Measurements from ENCODE around the gene TMEM86A.
A peak's percentile ranks its signal among the peaks of the same experiment; 100 is the strongest.

Gene TMEM86A

GRCh38 chr11:18726040-18726439 lies 27.5 kb downstream of the TMEM86A start, which contains the start of gene IGSF22:
Gene IGSF22 (minus strand): TSS chr11:18726188. CDS start chr11:18724236, 1,952 bp downstream.
- DNase-seq (ENCODE audit: low spot score), result no peak

DNA sequence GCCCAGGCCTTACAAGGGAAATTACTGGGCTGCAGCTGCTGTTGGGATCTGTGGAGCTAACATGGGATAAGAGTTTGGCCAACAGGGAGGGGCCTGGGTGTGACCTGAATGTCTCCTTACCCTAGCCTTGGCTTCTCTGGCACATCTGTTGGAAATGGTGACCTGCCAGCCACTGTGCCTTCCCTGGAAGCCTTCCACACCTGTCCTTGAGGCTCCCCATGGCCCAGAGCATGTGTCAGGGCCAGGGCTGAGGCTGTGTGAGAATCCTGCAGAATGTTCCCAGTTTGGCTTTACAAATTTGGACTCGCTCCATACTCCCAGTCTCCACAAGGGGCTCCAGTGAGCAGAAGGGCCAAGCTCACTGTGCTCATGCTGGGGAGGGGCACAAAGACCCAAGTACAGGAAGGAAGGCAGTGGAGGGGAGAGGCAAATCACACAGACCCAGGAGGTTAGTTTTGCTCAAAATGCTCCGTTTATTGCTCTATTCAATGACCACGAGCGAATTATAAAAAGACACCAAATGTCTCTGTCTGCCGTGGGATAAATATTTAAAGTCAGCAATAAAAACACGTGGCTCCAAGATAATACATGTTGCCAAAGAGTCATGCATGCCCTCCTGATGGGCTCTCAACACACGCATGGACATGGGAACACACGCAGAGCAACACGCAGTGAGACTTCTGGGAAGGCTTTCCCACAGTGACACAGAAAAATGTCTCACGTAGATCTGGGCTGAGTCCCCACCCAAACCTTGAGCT lies 29.1 kb downstream of the TMEM86A start:
- DNase-seq (ENCODE audit: low spot score), result peak; percentile 73

DNA sequence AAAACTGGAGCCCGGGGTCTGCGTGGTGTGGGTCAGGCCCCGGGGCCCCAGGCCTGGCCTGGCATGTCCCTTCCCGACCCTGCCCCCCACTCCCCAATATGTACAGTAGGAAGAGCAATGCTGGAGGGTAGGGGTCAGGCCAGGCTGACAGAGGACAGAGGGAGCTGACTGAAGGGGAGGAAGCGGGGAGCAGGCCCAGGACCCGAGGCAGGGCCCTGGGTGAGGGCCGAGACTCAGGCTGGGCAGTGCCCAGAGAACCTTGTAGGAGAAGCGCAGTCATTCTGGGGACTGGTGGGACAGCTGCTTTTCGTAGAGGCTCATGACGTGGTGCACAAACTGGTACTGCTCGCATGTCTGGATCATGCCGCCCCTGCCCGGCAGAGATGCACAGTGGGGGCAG lies 30.1 kb downstream of the TMEM86A start:
- DNase-seq (ENCODE audit: low spot score), result no peak

DNA sequence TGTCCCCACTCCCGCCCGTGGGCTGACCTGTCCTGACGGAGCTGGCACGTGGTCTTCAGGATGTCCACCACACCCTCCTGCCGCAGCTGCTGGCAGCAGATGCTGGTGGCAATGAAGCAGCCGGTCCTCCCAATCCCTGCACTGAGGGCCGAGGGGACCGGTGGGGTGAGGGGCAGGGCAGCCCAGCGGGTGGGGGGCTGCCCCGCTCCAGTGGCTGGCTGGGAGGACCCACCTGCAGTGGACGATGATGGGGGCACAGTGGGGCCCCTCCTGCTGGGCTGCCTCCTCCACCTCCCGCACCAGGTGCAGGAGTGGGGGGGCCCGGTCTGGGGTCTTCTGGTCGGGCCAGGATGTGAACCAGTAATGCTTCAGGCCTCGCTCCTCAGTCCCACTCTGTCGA lies 30.8 kb downstream of the TMEM86A start:
- no peak for DNase-seq (ENCODE audit: low spot score)

DNA sequence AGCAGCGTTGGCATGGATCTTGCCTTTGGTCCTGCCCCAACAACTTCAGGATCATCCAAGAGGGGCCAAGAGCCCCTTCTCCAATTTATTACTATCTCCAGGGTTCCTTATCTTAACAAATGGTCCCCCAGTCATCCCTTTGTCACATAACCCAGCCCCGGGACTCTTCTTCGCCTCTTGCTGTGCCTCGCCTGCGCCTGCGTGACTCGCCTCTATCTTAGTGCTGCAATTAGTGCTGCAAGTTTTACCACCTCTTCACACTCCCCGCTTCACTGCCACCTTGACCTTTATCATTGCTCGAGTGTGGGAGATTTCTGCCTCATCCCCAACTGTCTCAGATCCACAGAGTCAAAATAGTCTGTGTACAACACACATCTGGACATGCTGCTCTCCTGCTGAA lies 31.4 kb downstream of the TMEM86A start:
- no peak for DNase-seq (ENCODE audit: low spot score)

- DNase-seq (ENCODE audit: low spot score), result no peak
These were observed 32.9 kb downstream of the TMEM86A start for GRCh38 chr11:18731441-18731840.

DNA sequence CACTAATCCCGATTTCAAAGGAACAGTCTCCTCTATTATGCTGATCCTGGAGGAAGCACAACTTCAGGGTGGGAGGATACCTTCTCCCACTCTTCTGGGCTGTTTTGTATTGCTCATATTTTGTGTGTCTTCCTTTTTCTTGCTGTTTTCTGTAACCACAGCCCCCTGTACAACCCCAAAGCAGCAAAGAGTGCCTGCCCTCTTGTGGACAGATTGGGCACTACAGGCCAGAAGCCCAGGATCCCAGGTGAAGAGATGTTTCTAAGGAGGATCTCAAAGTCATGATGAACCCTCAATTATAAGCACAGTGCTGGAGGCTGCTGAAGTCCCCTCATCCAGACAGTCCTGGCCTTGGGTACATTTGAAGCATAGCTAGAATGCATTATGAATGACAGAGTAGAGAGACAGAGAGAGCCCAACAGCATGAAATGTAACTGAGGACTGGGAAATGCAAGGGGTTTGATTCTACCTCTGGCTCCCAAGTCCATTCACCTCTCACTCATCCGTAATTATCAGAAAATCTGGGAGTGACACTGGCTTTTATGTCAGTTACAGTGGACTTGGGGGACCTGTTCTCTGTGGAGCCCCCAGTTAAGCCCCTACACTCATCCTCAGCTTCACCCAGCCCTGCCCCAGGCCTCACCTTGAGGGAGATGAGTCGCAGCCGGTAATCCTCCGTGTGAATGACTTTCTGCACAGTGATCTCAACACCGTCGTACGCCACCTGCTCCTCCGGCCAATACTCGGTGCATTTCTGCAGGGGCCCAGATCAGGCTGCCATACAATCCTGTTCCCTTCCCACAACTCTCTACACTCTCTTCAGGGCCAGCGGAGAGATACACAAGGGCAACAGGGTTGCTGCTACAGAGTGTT lies 33.6 kb downstream of the TMEM86A start:
- DNase-seq (ENCODE audit: low spot score), result peak; percentile 73

DNA sequence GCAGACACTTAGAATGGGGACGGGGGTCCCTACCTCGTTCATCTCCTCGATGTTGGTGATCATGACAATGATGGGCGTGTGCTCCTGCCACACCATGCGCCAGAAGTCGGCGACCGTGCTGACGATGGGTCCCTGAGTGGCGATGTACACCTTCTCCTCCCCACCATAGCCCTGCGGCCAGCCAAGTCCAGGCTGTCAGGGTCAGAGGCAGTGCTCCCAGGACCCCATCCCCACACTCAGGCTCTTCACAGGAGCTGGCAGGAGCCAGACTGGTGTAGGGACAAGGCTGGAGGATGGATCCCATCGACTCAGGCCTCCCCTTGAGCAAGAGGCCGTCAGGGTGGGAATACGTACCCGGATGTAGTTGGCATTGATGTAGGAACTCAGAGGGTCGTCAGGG lies 34.6 kb downstream of the TMEM86A start:
- DNase-seq (ENCODE audit: low spot score), result no peak

DNA sequence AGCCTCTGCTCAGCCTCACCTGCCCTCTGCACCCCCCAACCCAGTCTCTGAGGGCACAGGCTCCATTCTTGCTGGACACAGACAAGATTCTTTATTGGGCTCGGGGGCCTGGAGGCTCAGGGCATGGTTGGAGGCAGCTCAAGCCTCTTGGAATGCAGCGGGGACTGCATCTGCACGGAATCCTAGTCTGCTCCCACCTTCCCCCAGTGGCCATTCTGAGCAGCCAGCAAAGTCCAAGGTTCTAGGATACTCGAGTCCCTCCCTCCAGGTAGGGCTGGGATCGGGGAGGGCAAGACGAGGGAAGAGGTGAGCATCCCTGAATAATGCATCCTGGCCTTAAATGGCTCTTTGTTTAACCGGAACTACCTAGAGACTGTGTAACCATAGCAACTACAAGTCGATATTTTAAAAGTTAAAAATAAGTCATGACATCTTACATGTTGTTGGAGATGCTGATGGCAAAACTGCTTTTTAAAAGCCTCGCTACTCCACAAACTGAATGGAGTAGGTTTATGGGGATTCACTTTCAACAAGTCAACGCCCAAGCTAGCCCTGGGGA lies 38.1 kb downstream of the TMEM86A start:
- DNase-seq (ENCODE audit: low spot score), result no peak

DNA sequence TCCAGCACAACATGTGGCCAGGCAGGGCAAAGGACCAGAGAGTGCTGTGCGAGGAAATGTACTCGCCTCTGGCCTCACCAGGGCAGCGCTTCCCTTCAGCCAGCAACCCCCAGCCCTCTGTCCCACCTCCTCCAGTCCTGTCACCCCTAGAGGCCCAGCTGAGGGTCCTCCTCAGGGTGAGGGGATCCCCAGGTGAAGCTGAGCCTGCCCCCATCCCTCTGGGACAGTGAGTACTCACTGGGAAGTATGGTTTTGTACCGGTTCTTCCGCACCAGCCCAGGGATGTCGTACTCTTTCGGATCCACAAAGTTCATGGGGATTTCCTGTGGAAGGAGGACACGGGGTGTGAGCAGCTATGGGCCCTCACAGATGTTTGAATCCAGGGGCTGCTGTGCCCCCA lies 39.1 kb downstream of the TMEM86A start:
- DNase-seq (ENCODE audit: low spot score), result no peak

DNA sequence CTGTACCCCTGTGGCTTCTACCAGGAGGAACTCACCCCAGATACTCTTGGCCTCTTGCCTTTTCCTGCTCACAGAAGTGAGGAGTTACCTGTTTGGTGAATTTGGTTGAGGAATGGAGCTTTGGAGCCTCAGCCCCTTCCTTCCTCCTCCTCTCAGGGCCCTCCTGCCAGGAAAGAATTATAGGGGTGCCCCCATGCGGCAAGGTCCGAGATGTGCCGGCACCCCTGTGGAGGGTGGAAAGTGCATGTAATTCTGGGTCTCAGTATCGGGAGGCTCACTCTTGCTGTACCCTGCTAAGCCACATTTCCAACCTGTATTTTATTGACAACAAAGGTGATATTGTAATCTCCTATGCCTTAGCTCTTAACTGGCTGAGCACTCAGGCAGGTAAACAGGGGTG lies 41.1 kb downstream of the TMEM86A start:
- DNase-seq (ENCODE audit: low spot score), result no peak

DNA sequence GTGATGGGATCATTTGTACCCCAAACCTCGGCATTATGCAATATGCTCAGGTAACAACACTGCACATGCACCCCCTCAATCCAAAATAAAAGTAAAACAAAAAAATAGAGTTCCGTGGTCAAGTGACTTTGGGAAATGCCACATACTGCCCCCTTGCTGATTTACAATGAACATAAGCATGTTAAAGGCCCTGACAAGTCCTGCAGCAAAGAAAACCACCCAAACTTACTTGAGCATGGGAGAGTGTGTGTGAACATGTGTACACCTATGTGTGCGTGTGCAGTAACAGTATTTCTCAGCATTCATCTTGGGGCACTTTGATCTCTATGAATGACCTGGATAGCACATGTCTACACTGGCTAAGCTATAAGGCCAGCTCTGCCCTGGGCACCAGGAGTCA lies 43.2 kb downstream of the TMEM86A start:
- DNase-seq (ENCODE audit: low spot score), result no peak

DNA sequence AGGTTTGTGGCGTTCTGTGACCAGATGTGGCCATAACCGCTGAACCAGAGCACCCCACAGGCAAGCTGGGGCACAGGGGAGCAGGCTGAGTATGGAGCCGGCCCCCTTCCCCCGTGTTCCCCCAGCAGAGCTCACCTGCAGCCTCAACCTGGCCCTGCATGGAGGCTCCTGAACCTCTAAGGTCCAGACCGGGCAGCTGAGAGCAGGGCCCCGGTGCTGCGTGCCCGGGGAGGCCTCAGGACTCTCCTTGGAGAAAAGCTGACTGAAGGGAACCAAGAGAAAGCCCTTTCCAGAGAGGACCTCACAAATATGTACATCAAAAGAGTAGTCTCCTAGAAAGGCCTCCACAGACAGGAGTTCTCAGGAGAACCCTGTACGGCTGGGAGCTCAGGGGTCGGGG lies 44.8 kb downstream of the TMEM86A start:
- no peak for DNase-seq (ENCODE audit: low spot score)

- DNase-seq (ENCODE audit: low spot score), result no peak
These were observed 45.4 kb downstream of the TMEM86A start for GRCh38 chr11:18743900-18744514.

DNA sequence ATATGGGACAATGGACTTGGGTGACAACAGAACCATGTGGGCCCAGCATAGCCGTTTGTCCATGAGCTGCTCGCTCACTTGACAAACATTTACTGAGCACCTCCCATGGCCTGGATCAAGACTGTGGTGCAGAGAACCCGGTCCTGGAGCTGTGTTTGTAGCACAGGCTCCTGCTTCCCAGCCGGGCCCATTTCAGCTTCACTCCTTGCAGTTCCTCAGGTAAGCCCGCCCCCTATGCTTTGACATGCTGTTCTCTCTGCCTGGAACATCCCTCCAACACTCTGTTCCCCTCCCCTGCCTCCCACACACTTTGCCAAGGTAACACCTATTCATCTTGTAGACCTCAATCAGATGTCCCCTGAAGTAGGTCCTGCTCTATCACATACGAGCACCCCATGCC lies 46.7 kb downstream of the TMEM86A start:
- no peak for DNase-seq (ENCODE audit: low spot score)

- no peak for DNase-seq (ENCODE audit: low spot score)
These were observed 50.3 kb downstream of the TMEM86A start for GRCh38 chr11:18748766-18749365.

- DNase-seq (ENCODE audit: low spot score), result peak; percentile 78
These were observed 51.2 kb downstream of the TMEM86A start for GRCh38 chr11:18749681-18750319.

GRCh38 chr11:18750944-18751343 lies 52.4 kb downstream of the TMEM86A start:
- no peak for DNase-seq (ENCODE audit: low spot score)

DNA sequence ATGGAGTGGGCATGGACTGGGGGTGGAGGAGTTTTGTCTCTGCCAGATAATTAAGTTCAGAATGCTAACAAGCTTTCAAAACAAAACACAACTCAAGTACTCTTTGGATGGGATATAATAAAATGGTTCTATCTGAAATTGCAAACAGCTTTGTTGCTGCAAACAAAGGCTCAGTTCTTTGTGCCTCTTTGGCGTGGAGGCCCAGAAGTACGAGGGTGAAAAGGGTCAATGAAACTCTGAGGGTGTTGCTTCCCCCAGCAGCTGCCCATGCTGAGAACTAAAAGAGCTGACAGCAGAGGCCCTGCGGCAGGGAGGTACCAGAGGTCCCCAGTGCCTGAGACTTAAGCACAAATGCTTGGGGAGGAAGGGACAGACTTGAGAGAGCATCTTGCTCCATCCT lies 53.9 kb downstream of the TMEM86A start:
- no peak for DNase-seq (ENCODE audit: low spot score)

- DNase-seq (ENCODE audit: low spot score), result no peak
These were observed 55.7 kb downstream of the TMEM86A start for GRCh38 chr11:18754308-18754707.
